ENCODE measurements around the gene MYLK.

Gene MYLK

DNA sequence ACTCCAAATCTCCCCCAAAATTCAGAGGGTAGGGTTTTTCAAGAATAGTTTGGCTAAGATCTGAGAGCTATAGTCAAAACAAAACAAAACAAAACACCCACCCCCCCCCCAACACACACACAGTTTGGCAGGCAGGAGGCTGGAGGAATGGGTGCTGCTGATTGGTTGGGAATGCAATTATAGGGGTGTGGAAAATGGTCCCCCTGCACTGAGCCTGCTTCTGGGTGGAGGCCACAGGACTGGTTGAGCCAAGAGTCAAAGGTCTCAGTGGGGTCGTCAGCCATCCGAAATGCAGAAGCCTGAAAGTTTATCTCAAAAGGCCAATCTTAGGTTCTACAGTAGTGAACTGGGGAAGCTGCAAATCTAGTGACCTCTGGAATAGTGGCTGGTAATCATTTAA, 296.7 kb downstream of the MYLK start:
- DNase-seq (ENCODE audit: low spot score) = no peak

DNA sequence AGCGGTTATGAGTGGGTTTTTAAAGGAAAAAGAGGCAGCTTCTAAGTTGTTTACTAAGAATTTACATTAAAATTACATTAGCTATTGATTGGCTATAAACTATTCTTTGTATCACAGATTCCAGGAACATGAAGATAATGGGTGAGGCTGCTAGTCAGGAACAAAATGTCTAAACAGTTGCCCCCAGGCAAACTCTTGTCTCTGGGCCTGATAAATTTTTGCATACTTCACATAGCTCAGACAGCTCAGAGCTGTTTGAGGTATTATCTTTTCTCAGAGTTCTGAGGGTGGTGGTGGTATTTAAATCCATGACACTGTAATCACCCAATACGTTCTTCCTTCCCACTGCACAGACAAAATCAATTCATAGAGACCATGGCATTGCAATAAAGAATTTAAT, 297.2 kb downstream of the MYLK start:
- no peak for DNase-seq (ENCODE audit: low spot score)

DNA sequence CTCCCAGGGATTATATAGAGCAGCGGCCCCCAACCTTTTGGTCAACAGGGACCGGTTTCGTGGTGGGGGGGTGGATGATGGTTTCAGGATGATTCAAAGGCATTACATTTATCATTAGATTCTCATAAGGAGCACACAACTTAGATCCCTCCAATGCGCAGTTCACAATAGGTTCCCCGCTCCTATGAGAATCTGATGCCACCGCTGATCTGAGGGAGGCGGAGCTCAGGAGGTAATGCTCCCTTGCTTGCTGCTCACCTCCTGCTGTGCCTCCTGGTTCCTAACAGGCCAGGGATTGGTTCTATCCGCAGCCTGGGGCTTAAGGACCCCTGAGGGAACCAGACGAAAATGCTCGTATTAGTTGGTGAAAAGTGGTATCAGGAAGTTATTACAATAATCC, 298.0 kb downstream of the MYLK start:
- peak; percentile 13 for DNase-seq (ENCODE audit: low spot score)

GRCh38 chr3:123584988-123585937, 298.9 kb downstream of the MYLK start, which contains the start of gene HACD2:
Gene HACD2 (minus strand): TSS chr3:123585053. CDS start chr3:123585027, 26 bp downstream.
- peak; percentile 94 for DNase-seq (ENCODE audit: low spot score)

- peak; percentile 55 for DNase-seq (ENCODE audit: low spot score)
These were observed 299.7 kb downstream of the MYLK start for GRCh38 chr3:123584284-123584987.

DNA sequence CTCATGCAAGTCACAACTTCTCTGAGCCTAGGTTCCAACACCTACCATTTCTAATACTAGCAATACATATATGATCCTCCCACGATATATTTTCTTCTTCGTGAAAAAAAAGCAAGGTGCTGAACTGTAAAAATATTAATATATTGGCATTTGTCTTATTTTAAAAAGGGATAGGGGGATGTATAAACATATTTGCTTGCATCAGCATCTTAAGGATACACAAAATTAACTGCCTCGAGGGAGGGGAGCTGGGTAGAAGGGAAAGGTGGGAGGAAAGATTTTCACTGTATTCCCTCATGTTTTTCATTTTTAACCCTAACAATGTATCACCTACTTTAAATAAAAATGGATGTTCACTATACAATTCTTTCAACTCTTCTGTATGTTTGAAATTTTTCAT, 300.6 kb downstream of the MYLK start:
- DNase-seq (ENCODE audit: low spot score) = no peak

DNA sequence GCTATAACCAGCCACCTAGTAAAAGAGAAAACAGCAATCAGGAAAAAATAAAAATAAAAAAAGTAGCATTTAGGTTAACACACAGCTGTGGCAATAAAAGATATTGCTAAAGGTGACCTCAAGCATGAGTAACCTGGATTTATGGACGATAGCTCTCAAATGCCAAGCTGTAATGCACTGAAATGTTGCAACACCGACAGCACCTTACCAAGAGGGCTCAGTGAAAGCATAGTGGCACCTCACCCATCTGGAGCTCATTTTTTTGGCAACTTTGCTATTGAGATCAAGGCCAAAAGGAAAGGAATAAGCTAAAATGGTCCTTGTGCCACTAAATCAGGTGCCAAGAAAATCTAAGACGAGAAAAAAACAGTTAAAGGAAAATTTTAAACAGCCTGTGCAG, 301.8 kb downstream of the MYLK start:
- no peak for DNase-seq (ENCODE audit: low spot score)

DNA sequence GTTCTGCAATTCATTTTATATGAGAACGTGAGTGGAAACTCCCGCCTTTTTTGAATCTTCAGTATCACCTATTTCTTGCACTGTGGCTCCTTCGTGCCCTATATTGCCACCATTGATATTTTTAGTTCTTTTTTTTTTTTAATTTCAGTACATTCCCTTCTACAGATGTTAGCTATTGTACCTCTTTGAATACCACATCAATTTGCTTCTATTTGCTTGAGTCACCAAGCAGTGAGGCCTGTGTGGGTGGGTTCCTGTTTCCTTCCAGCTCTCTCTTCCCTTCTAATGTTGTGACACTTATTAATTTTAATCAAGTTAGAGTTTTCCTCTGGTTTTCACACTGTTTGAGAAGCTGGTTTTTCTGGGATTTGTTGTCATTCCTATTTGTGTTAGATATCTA, 308.0 kb downstream of the MYLK start:
- peak; percentile 55 for DNase-seq (ENCODE audit: low spot score)

- DNase-seq (ENCODE audit: low spot score) = no peak
These were observed 312.2 kb downstream of the MYLK start for GRCh38 chr3:123571973-123572365.

GRCh38 chr3:123571264-123571972, 312.7 kb downstream of the MYLK start:
- DNase-seq (ENCODE audit: low spot score) = no peak

GRCh38 chr3:123568875-123569274, 315.3 kb downstream of the MYLK start:
- DNase-seq (ENCODE audit: low spot score) = no peak

DNA sequence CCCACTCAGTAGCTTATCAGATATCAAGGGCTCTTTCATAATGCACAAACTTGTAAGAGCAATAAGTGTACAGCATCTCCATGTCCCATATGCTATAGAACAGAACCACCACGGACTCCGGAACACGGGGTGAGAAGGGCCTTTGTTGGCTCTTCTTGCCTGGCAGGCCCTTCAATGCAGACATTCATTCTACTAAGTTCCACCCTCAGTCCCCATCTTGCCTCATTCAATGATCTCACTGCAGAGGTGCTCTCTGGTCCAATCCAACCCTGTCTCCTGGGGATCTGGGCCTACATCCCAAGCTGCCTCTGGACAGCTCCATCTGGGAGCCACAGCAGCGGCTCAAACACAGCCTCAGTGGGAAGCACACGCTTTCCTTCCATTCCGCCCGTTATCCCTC, 316.1 kb downstream of the MYLK start:
- DNase-seq (ENCODE audit: low spot score) = no peak

DNA sequence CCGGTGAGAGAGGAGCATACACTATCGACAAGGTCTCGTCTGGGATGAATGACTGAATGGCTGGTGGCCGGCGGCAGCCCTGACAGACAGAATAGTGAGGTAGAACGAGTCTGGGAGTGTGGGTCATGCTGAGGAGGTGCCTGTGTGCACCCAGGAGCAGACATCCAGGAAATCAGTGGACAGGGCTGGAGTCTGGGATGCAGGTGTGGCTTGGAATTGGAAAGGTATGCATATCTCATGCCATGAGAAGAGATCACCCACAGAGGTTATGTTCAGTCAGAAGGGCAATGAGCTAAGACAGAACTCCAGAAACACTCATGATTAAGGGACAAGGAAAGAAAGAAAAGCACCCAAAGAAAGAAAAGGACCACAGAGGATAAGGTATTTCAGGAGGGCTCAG, 320.1 kb downstream of the MYLK start:
- DNase-seq (ENCODE audit: low spot score) = no peak

DNA sequence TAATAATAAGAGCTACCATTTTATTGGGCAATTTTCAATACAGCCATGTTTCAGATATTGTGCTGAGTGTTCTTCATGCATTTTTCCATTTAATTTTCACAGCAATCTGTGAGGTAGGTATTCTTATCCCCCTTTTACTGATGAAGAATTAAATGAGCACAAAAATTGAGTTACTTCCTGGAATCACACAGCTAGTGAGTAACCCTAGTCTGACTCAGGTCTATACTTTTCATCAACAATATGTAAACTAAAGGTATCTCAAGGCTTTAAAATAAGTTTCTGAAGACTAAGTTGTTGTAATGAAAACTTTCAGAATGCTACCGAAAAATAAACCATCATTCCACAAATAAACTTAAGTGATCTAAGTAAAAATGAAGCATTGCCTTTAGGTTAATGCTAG, 321.6 kb downstream of the MYLK start:
- no peak for DNase-seq (ENCODE audit: low spot score)

GRCh38 chr3:123561188-123561587, 322.9 kb downstream of the MYLK start:
- DNase-seq (ENCODE audit: low spot score) = no peak

Data from germinal center (tissue), 1 donor.